Uterus (tissue), 4 donors: ENCODE results near the gene LHX6. TPM values are rescaled to one million over a fixed set of nuclear protein-coding genes. Genes with fewer than 3 reads are reported as not detected.
A peak's percentile ranks its signal among the peaks of the same experiment; 100 is the strongest.

ENCODE experiments used
- DNase-seq, 2 donors: peaks; one replicate each; pipeline ENCODE4 v3.0.0-alpha.2; 2019 to 2020
- H3K27ac ChIP-seq, 2 donors: fragments of 200-600 bp; sonication (generic); 1 replicate in 1 of 2; 2 replicates in 1 of 2; pipeline ENCODE4 v1.5.1; 2016 to 2018
- H3K27me3 ChIP-seq, 2 donors: fragments of 200-600 bp; sonication (generic); one replicate each; pipeline ENCODE4 v1.5.1; 2018 to 2019; ENCODE audit warnings: control low read depth in 1 of 2
- H3K36me3 ChIP-seq, 2 donors: fragments of 200-600 bp; sonication (generic); one replicate each; pipeline ENCODE4 v1.5.1; 2019; ENCODE audit warnings: control low read depth in 1 of 2
- H3K4me1 ChIP-seq, 2 donors: fragments of 200-600 bp; sonication (generic); one replicate each; pipeline ENCODE4 v1.5.1; 2018 to 2019; ENCODE audit warnings: control low read depth in 1 of 2
- H3K4me3 ChIP-seq, 2 donors: fragments of 200-600 bp; sonication (generic); 1 replicate in 1 of 2; 2 replicates in 1 of 2; pipeline ENCODE4 v1.5.1; 2018 to 2019; ENCODE audit warnings: mild to moderate bottlenecking in 1 of 2
- H3K9me3 ChIP-seq, 2 donors: fragments of 200-600 bp; sonication (generic); one replicate each; pipeline ENCODE4 v1.5.1; 2019; ENCODE audit warnings: control low read depth in 1 of 2
- CTCF ChIP-seq, 4 experiments: fragments of 200-600 bp in 2 of 4; fragments of 450-650 bp in 2 of 4; sonication (generic) in 2 of 4; IDR thresholded peaks; one replicate each; pipeline ENCODE4 v1.5.1; 2016 to 2019; ENCODE audit warnings: antibody characterized with exemption in 4 of 4, mild to moderate bottlenecking in 2 of 4, moderate library complexity in 1 of 4
- POLR2A ChIP-seq, 2 donors: fragments of 450-650 bp; IDR thresholded peaks; one replicate each; pipeline ENCODE4 v1.6.1; 2016; ENCODE audit warnings: antibody characterized with exemption in 2 of 2, mild to moderate bottlenecking in 1 of 2, moderate library complexity in 1 of 2
- intact Hi-C: fragments of 100-400 bp; cut with DNase I; formaldehyde crosslinking; loops from one replicate; pipeline ENCODE4 v1.15.1; 2023; ENCODE audit warnings: low total_unique reads
- total RNA-seq, 4 donors: library from RNA; depleted of rRNA in 3 of 4; stranded (reverse); fragments of >200 nt in 3 of 4; gene quantifications; one replicate each; pipeline versions ENCODE4 v1.1.0 to v1.2.4, GENCODE V29; 2014 to 2023
- donor health status: DM: yes; HTN: yes; CAD: no.

LHX6 gene
- total RNA-seq, 4 donors from 2014 or later, result 3.1 to 20.2 (median 12.2) TPM

GRCh38 chr9:122164286-122164685, 64.5 kb downstream of the LHX6 start:
- intact Hi-C loops, result no loop called here
- Histone ChIP-seq H3K4me3 (no peak overlapping the region), H3K36me3 (no peaks in the 10 kb centered on the region), H3K9me3 (no peaks in the 10 kb centered on the region), H3K27ac (peak overlapping the region in 1 of 2 donors; percentile 42), H3K4me1 (no peaks in the 10 kb centered on the region), H3K27me3 (no peaks in the 10 kb centered on the region)
- TF ChIP-seq CTCF (IDR thresholded peaks at IDR 0.05) (no peak), POLR2A (IDR thresholded peaks at IDR 0.05) (no peak)
- DNase-seq, result peak; percentile 60 to 65

GRCh38 chr9:122162415-122162814, 66.3 kb downstream of the LHX6 start:
- H3K9me3 ChIP-seq, result no peaks in the 10 kb centered on the region
- no peaks in the 10 kb centered on the region for H3K27me3 ChIP-seq
- H3K4me3 ChIP-seq, result no peak overlapping the region
- H3K27ac ChIP-seq, result no peak overlapping the region
- intact Hi-C loops, result no loop called here
- no peak for TF ChIP-seq CTCF (IDR thresholded peaks at IDR 0.05)
- no peaks in the 10 kb centered on the region for H3K4me1 ChIP-seq
- no peak for DNase-seq
- no peaks in the 10 kb centered on the region for H3K36me3 ChIP-seq

GRCh38 chr9:122159925-122160246, 68.9 kb downstream of the LHX6 start:
- H3K4me3 ChIP-seq, result peak overlapping the region; percentile 83 to 97
- H3K4me1 ChIP-seq, result no peaks in the 10 kb centered on the region
- no peaks in the 10 kb centered on the region for H3K9me3 ChIP-seq
- no peak overlapping the region for H3K27ac ChIP-seq
- TF ChIP-seq POLR2A (IDR thresholded peaks at IDR 0.05) (no peak), CTCF (IDR thresholded peaks at IDR 0.05) (no peak)
- H3K36me3 ChIP-seq, result no peaks in the 10 kb centered on the region
- intact Hi-C loops, result no loop called here
- H3K27me3 ChIP-seq, result no peaks in the 10 kb centered on the region
- no peak for DNase-seq

GRCh38 chr9:122159026-122159924, 69.5 kb downstream of the LHX6 start, which contains the start of the genes MORN5 and NDUFA8:
Gene MORN5, plus strand, starts transcription at chr9:122159908. Its CDS starts 65 bp downstream, at chr9:122159973.
Gene NDUFA8, minus strand, starts transcription at chr9:122159779. Its CDS starts 102 bp downstream, at chr9:122159677.
- H3K4me3 ChIP-seq, result peak within 1 kb of the TSS; percentile 83 to 97
- TF ChIP-seq POLR2A (IDR thresholded peaks at IDR 0.05) (peak; percentile 55 to 77), CTCF (IDR thresholded peaks at IDR 0.05) (peak in 3 of 4 experiments; percentile 21 to 60 (median 46))
- intact Hi-C loops, result no loop called here
- no peaks in the 10 kb centered on the region for H3K27me3 ChIP-seq
- H3K36me3 ChIP-seq, result no peaks in the 10 kb centered on the region
- no peaks in the 10 kb centered on the region for H3K4me1 ChIP-seq
- no peaks in the 10 kb centered on the region for H3K9me3 ChIP-seq
- H3K27ac ChIP-seq, result peak within 1 kb of the TSS; percentile 79 to 82
- peak; percentile 96 to 98 for DNase-seq

- intact Hi-C loops, result no loop called here
- no peaks in the 10 kb centered on the region for H3K9me3 ChIP-seq
- no peak overlapping the region for H3K27ac ChIP-seq
- TF ChIP-seq CTCF (IDR thresholded peaks at IDR 0.05), result peak in 1 of 4 experiments; percentile 3
- TF ChIP-seq POLR2A (IDR thresholded peaks at IDR 0.05), result no peak
- no peaks in the 10 kb centered on the region for H3K27me3 ChIP-seq
- H3K4me3 ChIP-seq, result no peak overlapping the region
- H3K36me3 ChIP-seq, result no peaks in the 10 kb centered on the region
- H3K4me1 ChIP-seq, result no peaks in the 10 kb centered on the region
- DNase-seq, result no peak
Observed at GRCh38 chr9:122158202-122158601, 70.6 kb downstream of the LHX6 start.
